GM12878 (cell line): ENCODE measurements around the gene NMUR2.

ENCODE experiments used
- CTCF ChIP-seq, 3 experiments: IDR thresholded peaks in 2 of 3; conservative IDR thresholded peaks in 1 of 3; 2 replicates each; pipeline ENCODE4 v1.5.1; 2011; ENCODE audit warnings: low read depth in 3 of 3, low read length in 3 of 3, mild to moderate bottlenecking in 3 of 3, control low read depth in 2 of 3, moderate library complexity in 2 of 3, inconsistent platforms in 1 of 3, mixed read lengths in 1 of 3; ENCODE audit not compliant: control insufficient read depth in 2 of 3, insufficient read depth in 1 of 3; ENCODE audit errors: extremely low read depth in 1 of 3
- YBX1 ChIP-seq: fragments of 450-650 bp; IDR thresholded peaks from 2 replicates; pipeline ENCODE4 v1.6.1; 2016; ENCODE audit warnings: antibody characterized with exemption
- ZSCAN29 ChIP-seq: fragments of 450-650 bp; IDR thresholded peaks from 2 replicates; pipeline ENCODE4 v1.6.1; 2017; ENCODE audit warnings: mild to moderate bottlenecking, moderate library complexity

- TF ChIP-seq ZSCAN29 (no peak), CTCF (IDR thresholded peaks at IDR 0.05 in 2 of 3, conservative IDR thresholded peaks at IDR 0.05 in 1 of 3; ENCODE audit: control insufficient read depth in 2 of 3, extremely low read depth in 1 of 3, insufficient read depth in 1 of 3, low read depth in 3 of 3, low read length in 3 of 3) (no peak), YBX1 (no peak)
Measured at GRCh38 chr5:152376886-152377285, 28.2 kb downstream of the NMUR2 start.
